Naive thymus-derived CD8-positive, alpha-beta T cell (primary cell): Measurements from ENCODE around the gene CAMK1D. TPM values are rescaled to one million over a fixed set of nuclear protein-coding genes. Genes with fewer than 3 reads are reported as not detected.

Experiments used
- ATAC-seq, 2 donors: fragments of 150-1000 bp; cut with Tn5 transposase in 1 of 2; sonication (Bioruptor Pico), chemical (Tn5 transposase) in 1 of 2; 1 replicate in 1 of 2; 2 replicates in 1 of 2; pipeline ENCODE4 v1.10.0; 2021; ENCODE audit warnings: mild to moderate bottlenecking in 2 of 2, moderate library complexity in 2 of 2
- POLR2A ChIA-PET: fragments of 350-600 bp; sonication (Branson Sonifier 250); formaldehyde crosslinking; loops from one replicate; lab custom pipeline; 2021; ENCODE audit warnings: antibody characterized with exemption; lab: Charles Lee
- DNase-seq, 10 donors: peaks; one replicate each; pipeline versions ENCODE4 v3.0.0 to v3.0.0-alpha.2; 2020 to 2022
- H3K27ac Mint-ChIP-seq, 10 donors: one replicate each; pipeline ENCODE4 v1.8.0; 2020 to 2022; ENCODE audit warnings: mild to moderate bottlenecking in 10 of 10, mixed read lengths in 10 of 10, moderate library complexity in 4 of 10, inconsistent platforms in 1 of 10
- H3K27me3 Mint-ChIP-seq, 5 donors: one replicate each; pipeline ENCODE4 v1.8.0; 2021 to 2022; ENCODE audit warnings: mixed read lengths in 5 of 5
- H3K36me3 Mint-ChIP-seq, 3 donors: one replicate each; pipeline ENCODE4 v1.8.0; 2020 to 2022; ENCODE audit warnings: mixed read lengths in 3 of 3, mild to moderate bottlenecking in 2 of 3, inconsistent platforms in 1 of 3
- H3K4me1 Mint-ChIP-seq, 4 donors: one replicate each; pipeline ENCODE4 v1.8.0; 2021 to 2022; ENCODE audit warnings: mixed read lengths in 4 of 4
- H3K4me3 Mint-ChIP-seq, 10 donors: one replicate each; pipeline ENCODE4 v1.8.0; 2020 to 2022; ENCODE audit warnings: mild to moderate bottlenecking in 10 of 10, mixed read lengths in 10 of 10, moderate library complexity in 6 of 10, inconsistent platforms in 1 of 10
- H3K9me3 Mint-ChIP-seq, 9 donors: one replicate each; pipeline ENCODE4 v1.8.0; 2020 to 2022; ENCODE audit warnings: mixed read lengths in 9 of 9, mild to moderate bottlenecking in 3 of 9, inconsistent platforms in 1 of 9, moderate library complexity in 1 of 9
- polyA plus RNA-seq, 3 donors: library from polyadenylated mRNA; unstranded; fragments of 300-500 nt; fragmentation: Illumina TruSeq; gene quantifications; one replicate each; pipeline ENCODE4 v1.2.3, GENCODE V29; 2021
- total RNA-seq, 8 experiments: library from RNA in 2 of 8; stranded (reverse) in 2 of 8; gene quantifications; one replicate each; pipeline ENCODE4 v1.2.3 and lab custom pipeline; 2021 to 2026

The CAMK1D gene
- total and polyA plus RNA-seq, 5 experiments from 2014 or later, result 7.5 to 18.5 (median 12.3) TPM

- ATAC-seq, result no peak
- no peaks in the 10 kb centered on the region for H3K27me3 Mint-ChIP-seq
- H3K9me3 Mint-ChIP-seq, result no peaks in the 10 kb centered on the region
- no peak overlapping the region for H3K4me3 Mint-ChIP-seq
- H3K27ac Mint-ChIP-seq, result peak overlapping the region in 5 of 10 donors; percentile 21 to 80 (median 47)
- POLR2A ChIA-PET, result no interaction called here
- no peak for DNase-seq
- peaks cover 13 to 41% (median 34%) of the 10 kb centered on the region in 4 donors for H3K4me1 Mint-ChIP-seq
- peaks cover 0 to 3% (median 0%) of the 10 kb centered on the region in 3 donors for H3K36me3 Mint-ChIP-seq
These were observed 288.8 kb downstream of the CAMK1D start for GRCh38 chr10:12638103-12638502.

- DNase-seq (no peak), ATAC-seq (no peak)
- POLR2A ChIA-PET, result no interaction called here
- peak overlapping the region in 3 of 10 donors; percentile 21 to 43 (median 37) for H3K27ac Mint-ChIP-seq
- H3K4me1 Mint-ChIP-seq, result peaks cover 13 to 41% (median 32%) of the 10 kb centered on the region in 4 donors
- H3K4me3 Mint-ChIP-seq, result no peak overlapping the region
- H3K27me3 Mint-ChIP-seq, result no peaks in the 10 kb centered on the region
- no peaks in the 10 kb centered on the region for H3K9me3 Mint-ChIP-seq
- H3K36me3 Mint-ChIP-seq, result peaks cover 0 to 3% (median 0%) of the 10 kb centered on the region in 3 donors
These were observed 289.4 kb downstream of the CAMK1D start for GRCh38 chr10:12638781-12639180.

- H3K4me3 Mint-ChIP-seq, result no peak overlapping the region
- no peaks in the 10 kb centered on the region for H3K9me3 Mint-ChIP-seq
- H3K4me1 Mint-ChIP-seq, result peaks cover 8 to 28% (median 22%) of the 10 kb centered on the region in 4 donors
- no peaks in the 10 kb centered on the region for H3K27me3 Mint-ChIP-seq
- POLR2A ChIA-PET, result interaction anchor here (0.6 kb wide), 1 partner anchor 92 kb away, joined by 9 read pairs; no protein-coding TSS in a partner anchor
- ATAC-seq, result no peak
- peaks cover 0 to 3% (median 0%) of the 10 kb centered on the region in 3 donors for H3K36me3 Mint-ChIP-seq
- peak overlapping the region in 2 of 10 donors; percentile 41 to 44 for H3K27ac Mint-ChIP-seq
- DNase-seq, result no peak
These were observed 290.9 kb downstream of the CAMK1D start for GRCh38 chr10:12639996-12640944.

- DNase-seq, result no peak
- Mint-ChIP-seq H3K4me1 (peaks cover 3 to 14% (median 8%) of the 10 kb centered on the region in 4 donors), H3K27ac (no peak overlapping the region), H3K4me3 (peak overlapping the region in 1 of 10 donors; percentile 24), H3K9me3 (no peaks in the 10 kb centered on the region), H3K36me3 (peaks cover 0 to 3% (median 0%) of the 10 kb centered on the region in 3 donors), H3K27me3 (no peaks in the 10 kb centered on the region)
- no peak for ATAC-seq
- POLR2A ChIA-PET, result no interaction called here
These were observed 292.7 kb downstream of the CAMK1D start for GRCh38 chr10:12642036-12642435.

GRCh38 chr10:12643279-12643678 is 293.9 kb downstream of the CAMK1D start:
- DNase-seq (no peak), ATAC-seq (no peak)
- H3K9me3 Mint-ChIP-seq, result no peaks in the 10 kb centered on the region
- H3K27me3 Mint-ChIP-seq, result no peaks in the 10 kb centered on the region
- H3K36me3 Mint-ChIP-seq, result peaks cover 0 to 3% (median 0%) of the 10 kb centered on the region in 3 donors
- POLR2A ChIA-PET, result no interaction called here
- H3K27ac Mint-ChIP-seq, result no peak overlapping the region
- H3K4me3 Mint-ChIP-seq, result no peak overlapping the region
- H3K4me1 Mint-ChIP-seq, result peaks cover 0 to 8% (median 4%) of the 10 kb centered on the region in 4 donors

GRCh38 chr10:12644380-12645144 is 295.2 kb downstream of the CAMK1D start:
- Mint-ChIP-seq H3K27me3 (no peaks in the 10 kb centered on the region), H3K36me3 (peaks cover 0 to 3% (median 0%) of the 10 kb centered on the region in 3 donors), H3K4me3 (no peak overlapping the region), H3K9me3 (no peaks in the 10 kb centered on the region), H3K27ac (peak overlapping the region in 3 of 10 donors; percentile 33 to 53 (median 42)), H3K4me1 (peaks cover 0 to 6% (median 0%) of the 10 kb centered on the region in 4 donors)
- DNase-seq (no peak), ATAC-seq (no peak)
- POLR2A ChIA-PET, result interaction anchor here (0.5 kb wide), 1 partner anchor 477 kb away, joined by 3 read pairs; no protein-coding TSS in a partner anchor

GRCh38 chr10:12645449-12645848 is 296.1 kb downstream of the CAMK1D start:
- POLR2A ChIA-PET, result no interaction called here
- Mint-ChIP-seq H3K4me1 (peaks cover 0 to 8% (median 0%) of the 10 kb centered on the region in 4 donors), H3K9me3 (no peaks in the 10 kb centered on the region), H3K27ac (no peak overlapping the region), H3K36me3 (peaks cover 0 to 5% (median 2%) of the 10 kb centered on the region in 3 donors), H3K4me3 (no peak overlapping the region), H3K27me3 (no peaks in the 10 kb centered on the region)
- no peak for DNase-seq
- no peak for ATAC-seq

GRCh38 chr10:12649012-12649584 is 299.8 kb downstream of the CAMK1D start:
- POLR2A ChIA-PET, result no interaction called here

GRCh38 chr10:12650122-12650521 is 300.8 kb downstream of the CAMK1D start:
- Mint-ChIP-seq H3K4me1 (peaks cover 0 to 5% (median 0%) of the 10 kb centered on the region in 4 donors), H3K27ac (peak overlapping the region in 2 of 10 donors; percentile 34 to 84), H3K9me3 (peaks cover 0 to 6% (median 0%) of the 10 kb centered on the region in 9 donors), H3K36me3 (peaks cover 0 to 20% (median 5%) of the 10 kb centered on the region in 3 donors), H3K4me3 (no peak overlapping the region), H3K27me3 (no peaks in the 10 kb centered on the region)
- ATAC-seq (no peak), DNase-seq (no peak)
- POLR2A ChIA-PET, result no interaction called here

More at GRCh38 chr10:12649012-12649584, 299.8 kb downstream of the CAMK1D start:
- H3K9me3 Mint-ChIP-seq, result peaks cover 0 to 6% (median 0%) of the 10 kb centered on the region in 9 donors
- DNase-seq, result no peak
- no peaks in the 10 kb centered on the region for H3K27me3 Mint-ChIP-seq
- H3K4me3 Mint-ChIP-seq, result no peak overlapping the region
- H3K27ac Mint-ChIP-seq, result peak overlapping the region in 1 of 10 donors; percentile 72
- ATAC-seq, result no peak
- H3K36me3 Mint-ChIP-seq, result peaks cover 0 to 17% (median 5%) of the 10 kb centered on the region in 3 donors
- peaks cover 0 to 8% (median 0%) of the 10 kb centered on the region in 4 donors for H3K4me1 Mint-ChIP-seq

GRCh38 chr10:12650538-12651298 is 301.4 kb downstream of the CAMK1D start:
- no peak for ATAC-seq
- H3K36me3 Mint-ChIP-seq, result peaks cover 0 to 20% (median 5%) of the 10 kb centered on the region in 3 donors
- H3K27me3 Mint-ChIP-seq, result no peaks in the 10 kb centered on the region
- DNase-seq, result no peak
- H3K4me1 Mint-ChIP-seq, result peaks cover 0 to 5% (median 2%) of the 10 kb centered on the region in 4 donors
- POLR2A ChIA-PET, result interaction anchor here (0.6 kb wide), 1 partner anchor 308 kb away, joined by 4 read pairs; no protein-coding TSS in a partner anchor
- no peak overlapping the region for H3K4me3 Mint-ChIP-seq
- peak overlapping the region in 2 of 10 donors; percentile 34 to 84 for H3K27ac Mint-ChIP-seq
- H3K9me3 Mint-ChIP-seq, result peaks cover 0 to 6% (median 0%) of the 10 kb centered on the region in 9 donors

- POLR2A ChIA-PET, result interaction anchor here (1.8 kb wide), 1 partner anchor 392 kb away, joined by 9 read pairs; no protein-coding TSS in a partner anchor
- Mint-ChIP-seq H3K36me3 (peaks cover 0 to 20% (median 3%) of the 10 kb centered on the region in 3 donors), H3K27me3 (no peaks in the 10 kb centered on the region), H3K27ac (peak overlapping the region in 3 of 10 donors; percentile 49 to 65 (median 59)), H3K4me3 (peak overlapping the region in 5 of 10 donors; percentile 10 to 65 (median 42)), H3K9me3 (peaks cover 0 to 6% (median 0%) of the 10 kb centered on the region in 9 donors), H3K4me1 (peaks cover 0 to 11% (median under 1%) of the 10 kb centered on the region in 4 donors)
- DNase-seq (no peak), ATAC-seq (no peak)
These were observed 306.6 kb downstream of the CAMK1D start for GRCh38 chr10:12655940-12656339.
